ENCODE results near the gene AMBP. TPM values are rescaled to one million over a fixed set of nuclear protein-coding genes. Genes with fewer than 3 reads are reported as not detected.

The AMBP gene
- total and polyA plus RNA-seq, 2 experiments from 2014 or later, result not detected

DNA sequence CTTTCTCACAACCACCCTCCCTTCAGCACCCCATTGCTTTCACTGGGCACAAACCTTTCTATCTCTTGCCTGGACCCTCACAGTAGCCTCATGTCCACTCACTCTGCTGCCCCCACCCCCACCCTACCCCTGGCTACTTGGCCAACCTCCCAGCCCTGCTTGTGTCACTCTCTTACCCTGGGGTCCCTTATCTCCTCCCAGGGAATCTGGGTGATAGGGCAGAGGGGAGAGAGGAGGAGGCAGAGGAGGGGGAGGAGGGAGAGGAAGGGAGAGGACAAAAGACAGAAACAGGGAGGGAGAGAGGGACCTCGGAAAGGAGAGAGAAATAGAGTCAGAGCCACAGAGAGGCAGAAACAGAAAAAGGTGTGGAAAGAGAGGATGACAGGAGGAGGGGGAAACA, 46.0 kb upstream of the AMBP start:
- no peaks in the 10 kb centered on the region for H3K79me2 ChIP-seq (ENCODE audit: insufficient read depth)
- H3K27me3 ChIP-seq (replicated peaks; ENCODE audit: insufficient read depth), result peaks cover 15% of the 10 kb centered on the region
- H3K9me2 ChIP-seq (ENCODE audit: insufficient read depth), result no peaks in the 10 kb centered on the region
- H3K9ac ChIP-seq, result no peak overlapping the region
- H2AFZ ChIP-seq, result no peak overlapping the region
- no peaks in the 10 kb centered on the region for H3K36me3 ChIP-seq (ENCODE audit: low read depth)
- no peaks in the 10 kb centered on the region for H4K20me1 ChIP-seq (ENCODE audit: insufficient read depth)
- TF ChIP-seq EZH2 (IDR thresholded peaks at IDR 0.05; ENCODE audit: insufficient read depth, poor library complexity, severe bottlenecking) (no peak), EZH2phosphoT487 (IDR thresholded peaks at IDR 0.05; ENCODE audit: insufficient read depth, low read depth) (no peak)
- H3K4me3 ChIP-seq, result no peak overlapping the region
- H3K4me2 ChIP-seq (ENCODE audit: unreplicated experiment), result no peak overlapping the region
- no peak for DNase-seq
- no peak overlapping the region for H3K27ac ChIP-seq
- in situ Hi-C loops (cut with MboI), result no loop called here
- WGBS, 2 experiments (ENCODE audit: low coverage in 1 of 2, low lambda C conversion rate in 2 of 2, missing lambda C conversion rate in 2 of 2), result 83 to 88% methylated on average over 1 of the region's 1 CpG
- H3K9me3 ChIP-seq (ENCODE audit: low read depth), result no peaks in the 10 kb centered on the region
- no peaks in the 10 kb centered on the region for H3F3A ChIP-seq (ENCODE audit: insufficient read depth)
- no peaks in the 10 kb centered on the region for H3K4me1 ChIP-seq (ENCODE audit: insufficient read depth)

DNA sequence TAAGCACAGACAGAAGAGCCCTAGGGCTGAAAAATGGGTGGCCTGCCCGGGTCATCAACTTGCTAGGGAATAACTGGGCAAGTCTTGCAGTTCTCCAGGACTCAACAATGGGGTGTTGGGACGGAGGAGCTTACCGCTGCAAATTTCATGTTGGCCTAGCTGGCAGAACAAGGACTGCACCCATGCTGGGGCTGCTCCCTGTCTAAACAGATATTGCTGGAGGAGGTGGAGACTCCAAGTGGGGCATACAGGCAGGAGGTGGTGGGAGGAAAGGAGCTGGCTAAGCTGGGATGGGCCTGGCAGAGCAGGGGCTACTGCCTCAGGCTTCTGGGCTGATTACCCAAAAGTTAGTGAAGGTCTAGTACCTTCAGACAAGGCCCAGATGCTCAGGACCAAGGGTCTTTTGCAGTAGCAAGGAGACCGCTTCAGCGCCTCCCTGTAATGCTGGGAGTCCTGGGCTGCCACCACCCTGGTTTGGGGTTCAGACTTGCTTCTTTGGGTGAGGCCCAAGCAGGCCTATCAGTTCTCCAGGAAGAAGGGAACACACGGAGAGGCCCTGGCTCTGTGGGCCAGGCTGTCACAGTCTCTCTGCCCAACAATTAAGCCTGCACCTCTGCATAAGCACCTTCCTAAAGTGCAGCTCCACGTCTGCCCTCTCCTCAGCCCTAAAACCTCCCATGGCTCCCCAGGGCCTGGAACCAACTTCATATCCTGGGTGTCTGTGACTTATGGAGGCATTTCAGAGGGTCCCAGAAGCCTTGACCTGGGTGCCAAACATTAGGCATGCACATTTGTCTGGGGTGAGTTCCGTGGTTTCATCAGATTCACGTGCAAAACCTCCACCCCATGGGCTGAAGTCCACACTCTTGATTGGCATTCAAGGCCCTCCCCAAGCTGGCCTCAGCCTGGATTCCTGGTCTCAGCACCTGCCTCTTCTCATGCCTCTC, 45.2 kb upstream of the AMBP start:
- Histone ChIP-seq H3K79me2 (ENCODE audit: insufficient read depth) (no peaks in the 10 kb centered on the region), H3K9ac (no peak overlapping the region), H4K20me1 (ENCODE audit: insufficient read depth) (no peaks in the 10 kb centered on the region), H3K4me3 (no peak overlapping the region), H3F3A (ENCODE audit: insufficient read depth) (no peaks in the 10 kb centered on the region), H3K4me2 (ENCODE audit: unreplicated experiment) (no peak overlapping the region), H3K9me2 (ENCODE audit: insufficient read depth) (no peaks in the 10 kb centered on the region), H3K36me3 (ENCODE audit: low read depth) (no peaks in the 10 kb centered on the region), H3K27ac (no peak overlapping the region), H3K9me3 (ENCODE audit: low read depth) (no peaks in the 10 kb centered on the region), H3K4me1 (ENCODE audit: insufficient read depth) (no peaks in the 10 kb centered on the region), H2AFZ (no peak overlapping the region), H3K27me3 (replicated peaks; ENCODE audit: insufficient read depth) (peaks cover 14% of the 10 kb centered on the region)
- in situ Hi-C loops (cut with MboI), result no loop called here
- no peak for DNase-seq
- whole genome bisulfite sequencing, 2 experiments (ENCODE audit: low coverage in 1 of 2, low lambda C conversion rate in 2 of 2, missing lambda C conversion rate in 2 of 2), result 74 to 77% methylated on average over 9 of the region's 9 CpGs
- no peak for TF ChIP-seq EZH2phosphoT487 (IDR thresholded peaks at IDR 0.05; ENCODE audit: insufficient read depth, low read depth)
- no peak for TF ChIP-seq EZH2 (IDR thresholded peaks at IDR 0.05; ENCODE audit: insufficient read depth, poor library complexity, severe bottlenecking)

DNA sequence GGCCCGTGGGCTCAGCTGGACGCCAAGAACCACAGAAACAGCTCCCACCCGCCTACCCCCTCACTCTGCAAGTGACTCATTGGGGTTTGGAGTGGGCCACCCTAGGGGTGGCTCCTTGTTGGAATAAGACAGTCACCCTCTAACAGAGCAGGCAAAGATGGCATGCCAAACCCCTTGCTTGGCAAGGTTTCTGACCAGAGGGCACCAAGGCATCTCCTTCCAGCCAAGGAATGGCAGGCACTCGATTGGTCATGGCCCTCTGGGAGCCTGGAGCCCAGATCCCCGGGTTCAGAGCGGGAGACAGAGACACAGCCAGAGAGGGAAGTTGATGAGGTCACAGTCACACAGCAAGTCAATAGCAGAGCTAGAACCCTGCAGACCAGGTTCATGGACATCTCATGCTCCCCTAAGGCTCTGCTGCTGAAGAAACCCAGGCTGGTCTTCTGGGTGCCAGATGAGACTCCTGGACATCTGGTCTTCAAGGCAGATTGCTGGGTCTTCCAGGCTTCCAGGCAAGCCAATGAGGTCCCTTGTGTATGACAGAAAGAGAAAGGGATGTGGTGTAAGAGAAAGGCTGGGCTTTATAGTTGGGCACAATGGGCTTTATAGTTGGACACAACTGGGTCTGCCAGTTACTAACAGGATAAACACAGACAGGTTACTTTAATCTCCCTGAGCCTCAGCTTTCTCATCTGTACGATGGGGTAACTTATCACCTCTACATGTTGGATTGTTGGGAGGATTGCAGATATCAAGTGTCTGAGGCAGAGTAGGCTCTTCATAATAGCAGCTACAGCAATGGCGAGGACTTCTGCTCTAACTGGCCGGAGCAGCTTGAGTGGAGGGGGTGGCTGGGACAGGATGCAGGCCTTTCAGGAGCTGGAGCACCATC, 44.3 kb upstream of the AMBP start:
- WGBS, 2 experiments (ENCODE audit: low coverage in 1 of 2, low lambda C conversion rate in 2 of 2, missing lambda C conversion rate in 2 of 2), result 53 to 56% methylated on average over 9 of the region's 9 CpGs
- no peaks in the 10 kb centered on the region for H3K79me2 ChIP-seq (ENCODE audit: insufficient read depth)
- H3K27me3 ChIP-seq (replicated peaks; ENCODE audit: insufficient read depth), result peaks cover 7% of the 10 kb centered on the region
- peak; percentile 16 for DNase-seq
- no peaks in the 10 kb centered on the region for H3K9me2 ChIP-seq (ENCODE audit: insufficient read depth)
- no peak overlapping the region for H3K27ac ChIP-seq
- no peaks in the 10 kb centered on the region for H3K36me3 ChIP-seq (ENCODE audit: low read depth)
- TF ChIP-seq EZH2 (IDR thresholded peaks at IDR 0.05; ENCODE audit: insufficient read depth, poor library complexity, severe bottlenecking), result no peak
- no peak for TF ChIP-seq EZH2phosphoT487 (IDR thresholded peaks at IDR 0.05; ENCODE audit: insufficient read depth, low read depth)
- H3K4me1 ChIP-seq (ENCODE audit: insufficient read depth), result no peaks in the 10 kb centered on the region
- in situ Hi-C loops (cut with MboI), result no loop called here
- no peaks in the 10 kb centered on the region for H3K9me3 ChIP-seq (ENCODE audit: low read depth)
- no peak overlapping the region for H3K9ac ChIP-seq
- no peak overlapping the region for H3K4me3 ChIP-seq
- no peak overlapping the region for H3K4me2 ChIP-seq (ENCODE audit: unreplicated experiment)
- no peak overlapping the region for H2AFZ ChIP-seq
- no peaks in the 10 kb centered on the region for H4K20me1 ChIP-seq (ENCODE audit: insufficient read depth)
- no peaks in the 10 kb centered on the region for H3F3A ChIP-seq (ENCODE audit: insufficient read depth)
